Astrocyte (in vitro differentiated cells and primary cell): ENCODE measurements around the gene LCLAT1. TPM values are rescaled to one million over a fixed set of nuclear protein-coding genes. Genes with fewer than 3 reads are reported as not detected.

ENCODE experiments used
- DNase-seq: peaks from one replicate; pipeline ENCODE4 v3.0.0-alpha.2; 2010; ENCODE audit warnings: low read depth
- FAIRE-seq: peaks from 2 replicates; lab custom pipeline; 2011; peaks lifted over from hg19 to GRCh38; lab: Jason Lieb, UNC
- H2AFZ ChIP-seq: 2 replicates; pipeline ENCODE4 v1.6.0; 2012; ENCODE audit warnings: low read depth, low read length, inconsistent platforms
- H3K27ac ChIP-seq: 2 replicates; pipeline ENCODE4 v1.5.1; 2011; ENCODE audit warnings: low read depth, low read length, inconsistent platforms
- H3K27me3 ChIP-seq: 2 replicates; pipeline ENCODE4 v1.6.0; 2011; ENCODE audit warnings: low read length, inconsistent platforms; ENCODE audit not compliant: insufficient read depth
- H3K36me3 ChIP-seq: 2 replicates; pipeline ENCODE4 v1.5.1; 2011; ENCODE audit warnings: low read length, inconsistent platforms; ENCODE audit not compliant: insufficient read depth
- H3K4me1 ChIP-seq: 2 replicates; pipeline ENCODE4 v1.5.1; 2011; ENCODE audit warnings: low read length, inconsistent platforms; ENCODE audit not compliant: insufficient read depth
- H3K4me2 ChIP-seq: 2 replicates; pipeline ENCODE4 v1.6.0; 2012; ENCODE audit warnings: low read length, inconsistent platforms
- H3K4me3 ChIP-seq: 2 replicates; pipeline ENCODE4 v1.5.1; 2011; ENCODE audit warnings: low read depth, mild to moderate bottlenecking, low read length, inconsistent platforms; ENCODE audit not compliant: insufficient read depth
- H3K79me2 ChIP-seq: 2 replicates; pipeline ENCODE4 v1.6.0; 2012; ENCODE audit warnings: mild to moderate bottlenecking, low read length, inconsistent platforms; ENCODE audit not compliant: insufficient read depth
- H3K9ac ChIP-seq: 2 replicates; pipeline ENCODE4 v1.6.0; 2012; ENCODE audit warnings: mild to moderate bottlenecking, low read length, inconsistent platforms
- H3K9me3 ChIP-seq: 2 replicates; pipeline ENCODE4 v1.5.1; 2012; ENCODE audit warnings: low read depth, mild to moderate bottlenecking, low read length, inconsistent platforms; ENCODE audit not compliant: insufficient read depth
- H4K20me1 ChIP-seq: 2 replicates; pipeline ENCODE4 v1.6.0; 2012; ENCODE audit warnings: low read length, inconsistent platforms; ENCODE audit not compliant: insufficient read depth
- H3K27ac Mint-ChIP-seq: one replicate; pipeline ENCODE4 v1.8.0; 2021; ENCODE audit warnings: mild to moderate bottlenecking, mixed read lengths; ENCODE audit not compliant: unreplicated experiment
- H3K27me3 Mint-ChIP-seq: one replicate; pipeline ENCODE4 v1.8.0; 2021; ENCODE audit warnings: low read depth, mixed read lengths; ENCODE audit not compliant: unreplicated experiment
- H3K36me3 Mint-ChIP-seq: one replicate; pipeline ENCODE4 v1.8.0; 2021; ENCODE audit warnings: low read depth, mixed read lengths; ENCODE audit not compliant: unreplicated experiment
- H3K4me1 Mint-ChIP-seq: one replicate; pipeline ENCODE4 v1.8.0; 2021; ENCODE audit warnings: low read depth, mixed read lengths; ENCODE audit not compliant: unreplicated experiment
- H3K4me3 Mint-ChIP-seq: one replicate; pipeline ENCODE4 v1.8.0; 2021; ENCODE audit warnings: mild to moderate bottlenecking, moderate library complexity, mixed read lengths; ENCODE audit not compliant: unreplicated experiment
- H3K9me3 Mint-ChIP-seq: one replicate; pipeline ENCODE4 v1.8.0; 2021; ENCODE audit warnings: mild to moderate bottlenecking, mixed read lengths; ENCODE audit not compliant: unreplicated experiment
- EZH2 ChIP-seq: IDR thresholded peaks from 2 replicates; pipeline ENCODE4 v1.6.1; 2012; ENCODE audit warnings: mild to moderate bottlenecking, low read length, inconsistent platforms; ENCODE audit not compliant: insufficient read depth
- total RNA-seq: library from RNA; stranded (reverse); gene quantifications from 2 replicates; pipeline ENCODE4 v1.2.1, GENCODE V29; 2021
- TF ChIP-seq, protein P1 (sequence below): IDR thresholded peaks from 2 replicates; pipeline ENCODE4 v1.5.1; 2011; ENCODE audit warnings: low read depth, mild to moderate bottlenecking, inconsistent platforms, low read length, moderate library complexity; ENCODE audit not compliant: insufficient read depth

The LCLAT1 gene
- total RNA-seq, 1 donor from 2014 or later, result 17.5 TPM

DNA sequence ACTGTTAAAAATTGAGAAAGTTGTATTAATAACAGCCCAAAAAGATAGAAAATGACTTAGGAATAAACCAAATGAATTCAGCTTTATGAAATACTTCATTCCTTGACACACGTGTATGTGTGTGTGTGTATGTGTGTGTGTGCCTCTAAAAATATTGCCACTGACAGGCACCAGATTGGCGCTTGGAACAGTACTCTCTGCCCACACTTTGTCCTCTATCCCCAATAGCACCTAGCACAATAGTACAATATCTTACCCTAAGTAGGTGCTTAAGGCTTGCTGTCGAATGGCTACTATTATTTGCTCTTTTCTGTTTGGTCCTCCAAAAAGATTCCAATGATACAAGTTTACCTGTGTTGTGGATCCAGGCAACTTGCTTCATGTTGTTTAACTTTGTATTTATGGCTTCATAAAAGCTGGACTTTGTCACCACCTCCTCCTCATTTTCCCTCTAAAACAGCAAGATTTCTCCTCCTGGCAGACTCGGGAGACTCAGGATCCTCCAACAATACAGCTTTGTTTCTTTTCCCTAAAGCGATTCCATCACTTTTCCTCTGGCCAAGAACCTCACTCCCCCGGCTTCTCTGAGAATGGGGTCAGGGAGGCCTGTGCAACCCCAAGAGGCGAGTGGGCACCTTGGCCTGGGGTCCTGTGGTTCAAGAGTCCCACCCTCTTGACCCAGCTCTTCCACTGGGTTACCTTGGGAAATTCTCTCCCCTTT is 43.3 kb upstream of the LCLAT1 start:
- Histone ChIP-seq H2AFZ (no peak overlapping the region), H4K20me1 (no peaks in the 10 kb centered on the region), H3K79me2 (no peaks in the 10 kb centered on the region), H3K9me3 (no peaks in the 10 kb centered on the region), H3K4me2 (no peak overlapping the region), H3K4me1 (peaks cover 18% of the 10 kb centered on the region), H3K27me3 (no peaks in the 10 kb centered on the region), H3K36me3 (no peaks in the 10 kb centered on the region), H3K9ac (no peak overlapping the region), H3K27ac (no peak overlapping the region), H3K4me3 (no peak overlapping the region)
- Mint-ChIP-seq H3K4me1 (peaks cover 18% of the 10 kb centered on the region), H3K9me3 (peaks cover 3% of the 10 kb centered on the region), H3K27ac (no peak overlapping the region), H3K36me3 (peaks cover 3% of the 10 kb centered on the region), H3K27me3 (peaks cover 29% of the 10 kb centered on the region), H3K4me3 (no peak overlapping the region)
- TF ChIP-seq, protein P1, sequence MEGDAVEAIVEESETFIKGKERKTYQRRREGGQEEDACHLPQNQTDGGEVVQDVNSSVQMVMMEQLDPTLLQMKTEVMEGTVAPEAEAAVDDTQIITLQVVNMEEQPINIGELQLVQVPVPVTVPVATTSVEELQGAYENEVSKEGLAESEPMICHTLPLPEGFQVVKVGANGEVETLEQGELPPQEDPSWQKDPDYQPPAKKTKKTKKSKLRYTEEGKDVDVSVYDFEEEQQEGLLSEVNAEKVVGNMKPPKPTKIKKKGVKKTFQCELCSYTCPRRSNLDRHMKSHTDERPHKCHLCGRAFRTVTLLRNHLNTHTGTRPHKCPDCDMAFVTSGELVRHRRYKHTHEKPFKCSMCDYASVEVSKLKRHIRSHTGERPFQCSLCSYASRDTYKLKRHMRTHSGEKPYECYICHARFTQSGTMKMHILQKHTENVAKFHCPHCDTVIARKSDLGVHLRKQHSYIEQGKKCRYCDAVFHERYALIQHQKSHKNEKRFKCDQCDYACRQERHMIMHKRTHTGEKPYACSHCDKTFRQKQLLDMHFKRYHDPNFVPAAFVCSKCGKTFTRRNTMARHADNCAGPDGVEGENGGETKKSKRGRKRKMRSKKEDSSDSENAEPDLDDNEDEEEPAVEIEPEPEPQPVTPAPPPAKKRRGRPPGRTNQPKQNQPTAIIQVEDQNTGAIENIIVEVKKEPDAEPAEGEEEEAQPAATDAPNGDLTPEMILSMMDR, result no peak
- no peak for TF ChIP-seq EZH2
- FAIRE-seq (peak; percentile 17), DNase-seq (no peak)

DNA sequence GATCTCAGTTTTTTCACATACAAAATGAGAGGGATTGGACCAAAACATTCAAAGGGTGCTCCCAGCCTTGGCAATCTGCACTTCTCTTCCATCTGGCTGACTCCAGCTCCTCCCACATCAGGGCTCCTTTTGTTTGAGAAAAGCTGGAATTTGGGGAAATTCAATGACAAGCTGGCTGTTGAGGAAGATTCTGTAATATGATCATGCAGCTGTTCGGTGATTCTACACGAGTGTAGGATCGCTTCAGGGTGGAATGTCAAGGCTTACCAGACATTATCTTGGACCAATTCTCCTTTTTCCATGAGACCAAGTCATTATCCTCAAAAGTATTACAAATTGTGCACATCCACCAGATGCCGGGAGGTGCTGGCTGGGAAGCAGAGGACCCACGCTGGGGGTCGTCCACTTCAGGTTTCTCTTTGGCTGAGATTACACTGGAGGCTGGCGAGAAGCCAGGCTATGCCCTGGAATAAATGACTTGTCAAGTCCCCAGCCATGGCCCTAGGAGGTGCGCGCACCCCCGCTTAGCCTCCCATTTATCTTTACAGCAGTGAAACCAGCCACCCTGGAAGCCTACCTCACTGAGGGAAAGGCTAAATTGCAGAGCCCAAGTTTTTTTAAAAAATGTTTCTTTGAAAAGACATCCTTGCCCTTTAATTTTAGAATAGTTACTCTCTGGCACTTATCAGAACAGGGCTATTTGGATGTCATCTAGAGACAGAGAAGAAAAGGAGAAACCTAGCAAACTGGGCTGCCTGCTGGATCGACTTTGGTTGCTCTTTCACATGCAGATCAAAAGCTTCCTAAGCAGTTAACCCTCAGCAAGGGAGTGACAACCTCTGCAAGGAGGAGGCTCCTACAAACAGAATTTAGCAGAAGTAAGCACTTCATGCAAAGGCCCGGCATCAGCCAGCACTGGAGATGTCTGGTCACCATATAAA is 42.5 kb upstream of the LCLAT1 start:
- no peak for TF ChIP-seq EZH2
- TF ChIP-seq, protein P1, result no peak
- Histone ChIP-seq H3K4me3 (no peak overlapping the region), H3K79me2 (no peaks in the 10 kb centered on the region), H3K27ac (no peak overlapping the region), H3K4me2 (no peak overlapping the region), H3K9ac (no peak overlapping the region), H4K20me1 (no peaks in the 10 kb centered on the region), H3K36me3 (no peaks in the 10 kb centered on the region), H3K27me3 (no peaks in the 10 kb centered on the region), H3K4me1 (peaks cover 25% of the 10 kb centered on the region), H2AFZ (no peak overlapping the region), H3K9me3 (no peaks in the 10 kb centered on the region)
- peaks cover 29% of the 10 kb centered on the region for H3K27me3 Mint-ChIP-seq
- peaks cover 24% of the 10 kb centered on the region for H3K4me1 Mint-ChIP-seq
- H3K4me3 Mint-ChIP-seq, result no peak overlapping the region
- peak; percentile 72 for DNase-seq
- H3K36me3 Mint-ChIP-seq, result peaks cover 3% of the 10 kb centered on the region
- FAIRE-seq, result no peak
- H3K9me3 Mint-ChIP-seq, result peaks cover 3% of the 10 kb centered on the region
- no peak overlapping the region for H3K27ac Mint-ChIP-seq
